NCI-H345 (cell line): ENCODE measurements around the gene TAL1.
A peak's percentile ranks its signal among the peaks of the same experiment; 100 is the strongest.

Source experiments
- DNase-seq: peaks from one replicate; lab custom pipeline; 2025; lab: John Stamatoyannopoulos, UW

TAL1 gene

GRCh38 chr1:47229886-47230691, 1.9 kb downstream of the TAL1 start:
- DNase-seq, result no peak

DNA sequence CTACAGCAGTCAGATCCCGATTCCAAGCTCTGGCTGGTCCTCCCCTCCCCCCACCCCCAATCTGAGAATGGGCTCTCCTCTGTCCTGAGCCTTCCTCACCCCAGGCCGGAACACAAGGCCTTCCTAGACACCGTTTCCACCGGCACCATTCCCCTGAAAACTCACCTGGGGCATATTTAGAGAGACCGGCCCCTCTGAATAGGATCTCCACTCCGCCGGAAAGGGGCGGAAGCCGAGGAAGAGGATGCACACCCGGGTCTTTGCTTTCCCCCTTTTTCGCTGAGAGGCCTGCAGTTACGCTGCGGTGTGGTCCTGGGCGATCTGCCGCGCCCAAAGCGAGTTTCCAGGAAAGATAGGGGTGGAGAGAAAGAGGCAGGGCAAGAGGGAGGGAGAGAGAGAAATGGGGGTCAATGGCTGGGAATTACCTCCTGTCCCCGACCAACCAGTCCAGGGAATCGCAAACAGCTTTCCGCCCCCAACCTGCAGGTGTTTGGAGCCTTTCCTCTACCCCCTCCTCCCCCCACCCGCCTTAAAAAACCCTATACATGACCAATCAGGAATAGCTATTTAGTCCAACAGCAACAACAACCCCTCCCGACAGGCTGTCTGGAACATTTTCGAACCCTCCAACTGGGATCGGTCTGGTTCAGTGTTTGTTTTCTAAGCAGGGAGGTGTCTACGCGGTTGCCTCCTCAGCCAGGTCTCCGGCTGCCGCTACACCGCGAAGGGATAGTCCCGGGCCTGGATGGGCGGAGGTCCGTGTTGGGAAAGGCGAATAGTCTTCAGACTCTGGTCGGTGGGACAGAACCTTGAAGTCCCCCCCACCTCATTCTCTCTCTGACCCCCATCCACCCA, 2.8 kb downstream of the TAL1 start:
- no peak for DNase-seq

GRCh38 chr1:47228644-47229030, 3.4 kb downstream of the TAL1 start:
- no peak for DNase-seq

DNA sequence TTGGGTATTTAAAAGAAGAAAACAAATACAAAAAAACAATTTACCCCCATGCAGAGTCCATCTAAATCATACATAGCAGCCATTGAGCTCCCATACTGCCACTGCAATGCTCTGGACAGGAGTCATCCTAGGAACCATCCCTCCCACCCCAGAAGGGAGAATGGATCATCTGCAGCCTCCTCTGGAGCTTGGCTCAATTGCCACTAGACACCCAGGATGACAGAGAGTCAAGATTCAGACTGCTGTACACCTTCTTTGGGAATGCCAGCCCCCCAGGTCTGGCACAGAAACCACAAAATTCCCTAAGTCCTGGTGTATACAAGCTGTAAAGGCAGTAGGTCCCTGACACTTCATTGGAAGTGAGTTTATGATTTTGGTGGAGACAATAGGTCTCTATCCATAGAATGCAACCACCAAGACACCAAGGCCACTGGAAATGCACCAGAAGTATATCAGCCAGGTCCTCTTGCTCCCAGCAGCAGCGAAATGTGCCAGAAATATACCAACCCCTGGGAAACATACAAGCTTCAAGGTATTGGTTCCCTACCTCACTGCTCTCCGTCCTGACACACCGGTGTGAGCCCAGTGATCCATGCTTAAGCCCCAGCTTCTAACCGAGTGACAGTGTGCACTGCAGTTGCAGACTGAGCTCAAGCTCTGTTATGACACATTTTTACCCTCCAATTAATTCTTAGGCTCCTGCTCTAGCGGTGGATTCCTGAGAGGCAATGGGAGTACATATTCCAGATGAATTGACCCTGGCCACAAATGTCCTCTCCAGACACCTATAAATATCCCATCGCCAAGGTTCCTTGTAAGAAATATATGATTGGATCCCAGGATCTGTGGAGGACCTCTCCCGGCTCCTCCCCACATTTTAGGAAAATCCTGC, 4.4 kb downstream of the TAL1 start:
- DNase-seq, result no peak

DNA sequence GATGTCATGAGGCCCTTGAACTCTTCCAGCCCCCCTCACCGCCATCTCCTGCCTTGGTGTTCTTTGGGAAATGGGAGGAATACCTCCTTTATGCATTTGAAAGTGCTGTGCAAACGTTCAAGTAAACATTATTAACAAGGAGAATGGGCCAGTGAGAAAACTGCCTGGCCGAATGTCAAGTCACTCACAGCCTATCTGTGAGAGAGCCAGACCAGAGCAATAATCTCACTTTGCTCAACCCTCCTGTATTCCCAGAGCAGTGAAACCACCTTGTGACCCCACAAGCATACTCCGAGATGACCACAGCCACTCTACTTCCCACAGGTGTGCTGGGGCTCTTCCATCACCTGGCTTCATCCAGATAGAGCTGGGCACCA, 5.2 kb downstream of the TAL1 start:
- DNase-seq, result no peak

- DNase-seq, result no peak
These were observed 5.7 kb downstream of the TAL1 start for GRCh38 chr1:47226121-47226838.

DNA sequence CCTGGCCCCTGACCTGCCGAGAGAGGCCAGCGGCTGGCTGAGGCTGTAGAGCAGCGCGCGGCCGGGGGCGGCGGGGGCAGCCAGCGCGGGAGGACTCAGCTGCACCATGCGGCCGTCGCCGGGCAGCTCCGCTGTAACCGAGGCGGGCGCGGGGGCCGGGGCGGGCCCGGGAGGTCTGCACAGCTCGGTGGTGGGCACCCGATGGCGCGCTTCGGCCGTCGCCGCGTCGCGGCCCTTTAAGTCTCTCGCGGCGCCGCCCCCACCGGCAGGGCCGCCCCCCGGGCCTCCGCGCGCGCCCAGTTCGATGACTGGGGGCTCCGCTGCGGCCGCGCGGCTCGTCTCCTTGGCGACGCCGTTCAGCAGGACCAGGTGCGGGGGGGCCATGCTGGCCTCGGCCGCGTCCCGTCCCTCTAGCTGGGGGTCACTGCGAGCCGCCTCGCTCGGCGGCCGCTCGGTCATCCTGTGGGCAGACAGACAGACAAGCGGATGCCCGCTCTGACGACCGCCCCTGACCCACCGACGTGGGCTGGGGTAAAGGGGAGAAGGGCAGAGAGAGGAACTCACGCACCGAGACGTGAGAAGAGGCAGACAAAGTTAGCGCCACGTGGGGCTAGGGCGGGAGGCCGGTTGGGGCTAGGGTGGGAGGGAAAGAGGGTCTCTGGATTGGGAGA, 6.5 kb downstream of the TAL1 start:
- peak; percentile 13 for DNase-seq

DNA sequence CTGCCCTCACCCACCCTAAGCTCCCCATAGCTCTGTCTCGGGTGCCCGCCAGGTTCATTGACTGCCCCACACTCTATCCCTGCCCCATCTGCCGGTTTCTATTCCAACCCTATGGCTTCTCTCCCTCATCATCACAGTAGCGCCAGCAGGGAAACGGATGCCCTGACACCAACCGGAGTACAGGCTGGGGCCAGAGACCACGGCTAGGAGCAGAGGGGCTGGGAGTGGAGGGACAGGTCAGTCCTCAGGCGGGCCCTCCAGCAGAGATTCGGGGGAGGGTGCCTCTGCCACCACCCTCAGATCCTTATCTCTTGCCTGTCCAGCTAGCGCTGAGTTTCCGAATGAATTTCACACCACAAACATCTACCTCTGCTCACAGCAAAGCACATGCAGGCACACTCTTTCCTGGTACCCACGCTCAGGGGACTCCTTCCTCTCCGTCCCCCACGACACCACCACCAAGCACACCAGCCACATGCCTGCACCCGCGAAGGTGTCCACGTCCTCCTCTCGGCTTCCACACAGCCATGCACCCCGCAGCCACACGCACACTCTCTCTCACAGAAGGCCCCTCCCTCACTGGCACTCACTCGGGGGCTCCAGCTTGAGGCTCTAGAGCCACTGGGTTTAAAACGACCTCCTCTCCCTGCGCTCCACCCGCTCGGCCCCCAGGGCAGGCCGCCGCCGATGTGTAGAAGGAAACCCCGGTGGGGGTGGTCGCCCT, 7.2 kb downstream of the TAL1 start:
- no peak for DNase-seq

- DNase-seq, result no peak
These were observed 7.9 kb downstream of the TAL1 start for GRCh38 chr1:47223921-47224675.

DNA sequence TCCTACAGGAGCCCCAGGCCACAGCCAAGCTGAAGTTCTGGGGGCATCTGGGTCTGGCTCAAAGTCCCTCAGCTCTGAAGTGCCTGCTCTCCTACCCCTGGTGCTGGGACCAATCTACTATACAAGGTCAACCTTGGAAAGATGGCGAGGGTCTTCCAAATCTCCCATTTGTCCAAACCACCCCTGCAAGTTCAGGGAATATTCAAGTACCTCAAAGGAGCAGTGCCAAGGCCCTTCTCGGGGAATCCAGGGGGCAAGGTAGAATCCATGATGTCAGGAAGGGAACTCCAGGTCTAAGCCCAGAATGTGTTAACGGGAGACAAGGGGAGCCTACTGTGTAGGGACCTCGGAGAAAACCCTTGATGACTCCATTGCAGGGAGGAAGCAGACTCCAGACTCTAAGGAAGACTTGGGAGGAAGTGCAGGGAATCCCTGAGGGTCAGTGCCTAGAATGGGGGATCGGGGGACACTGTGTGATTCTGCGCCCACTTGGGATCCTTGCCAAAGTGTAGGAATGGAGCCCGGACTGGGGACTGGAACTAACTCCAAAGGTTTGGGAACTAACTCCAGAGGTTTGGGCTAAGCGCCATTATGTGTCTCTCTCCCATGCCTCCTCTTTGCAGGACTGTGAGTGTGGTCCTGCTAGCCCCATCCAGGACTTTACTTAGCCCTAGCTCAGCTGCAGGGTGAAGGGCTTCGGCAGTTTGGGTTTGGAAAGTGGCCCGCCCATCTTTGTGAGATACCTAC, 8.7 kb downstream of the TAL1 start:
- no peak for DNase-seq

GRCh38 chr1:47222476-47222875, 9.5 kb downstream of the TAL1 start:
- DNase-seq, result no peak

GRCh38 chr1:47219590-47220220, 12.3 kb downstream of the TAL1 start:
- no peak for DNase-seq

DNA sequence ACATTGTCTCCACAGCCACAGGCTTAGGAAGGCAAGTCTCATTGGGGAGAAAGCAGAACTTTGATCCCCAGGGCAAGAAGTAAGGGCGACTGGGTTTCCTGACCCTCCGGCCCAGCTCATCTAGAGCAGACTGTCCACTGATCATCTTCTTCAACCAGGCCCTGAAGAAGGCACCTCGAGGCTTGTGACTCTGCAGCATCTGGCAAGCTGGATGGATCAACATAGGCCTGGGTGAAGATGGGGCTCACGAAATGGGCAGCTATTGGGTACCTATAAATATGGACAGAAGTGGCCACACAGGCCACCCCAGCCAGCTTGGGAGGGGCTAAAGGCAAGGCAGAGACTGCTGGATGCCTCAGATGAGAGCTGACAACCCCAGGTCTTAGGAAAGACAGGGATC, 13.0 kb downstream of the TAL1 start:
- DNase-seq, result no peak

- DNase-seq, result no peak
These were observed 15.6 kb downstream of the TAL1 start for GRCh38 chr1:47216278-47217059.

GRCh38 chr1:47215713-47216112, 16.3 kb downstream of the TAL1 start:
- no peak for DNase-seq

DNA sequence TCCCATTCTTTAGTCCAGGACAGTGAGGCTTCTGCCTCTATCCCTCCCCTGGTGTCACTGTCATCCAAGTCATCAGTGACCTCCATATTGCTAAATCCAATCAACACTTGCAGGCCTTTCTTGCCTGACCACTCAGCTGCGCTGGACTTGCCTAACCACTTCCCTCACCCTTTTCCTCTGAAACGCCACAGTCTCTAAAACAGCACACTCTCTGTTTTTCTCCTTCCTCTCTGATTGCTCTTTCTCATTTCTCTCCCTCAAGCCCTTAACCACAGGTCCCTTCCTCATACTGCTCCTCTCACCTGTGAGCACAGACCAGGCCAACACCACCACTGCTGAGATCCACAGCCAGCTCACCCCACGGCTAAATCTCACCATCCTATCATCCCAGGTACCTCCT, 17.5 kb downstream of the TAL1 start:
- no peak for DNase-seq

- DNase-seq, result no peak
These were observed 18.6 kb downstream of the TAL1 start for GRCh38 chr1:47213230-47213963.
